Upper lobe of left lung (tissue), 6 donors: ENCODE measurements around the gene SARNP. TPM values are rescaled to one million over a fixed set of nuclear protein-coding genes. Genes with fewer than 3 reads are reported as not detected.

Experiments
- ATAC-seq, 2 donors: fragments of 200-7000 bp; cut with Tn5 transposase; one replicate each; pipeline ENCODE4 v1.9.1; 2022; ENCODE audit warnings: mild to moderate bottlenecking in 2 of 2, moderate library complexity in 2 of 2; ENCODE audit not compliant: low FRiP score in 2 of 2
- DNase-seq, 2 donors: peaks; one replicate each; pipeline ENCODE4 v3.0.0-alpha.2; 2019 to 2020
- H3K27ac ChIP-seq, 4 donors: fragments of 200-600 bp; sonication (generic); one replicate each; pipeline ENCODE4 v1.5.1; 2016 to 2019
- H3K27me3 ChIP-seq, 4 donors: fragments of 200-600 bp; sonication (generic); one replicate each; pipeline ENCODE4 v1.5.1; 2017 to 2019
- H3K36me3 ChIP-seq, 4 donors: fragments of 200-600 bp; sonication (generic); one replicate each; pipeline ENCODE4 v1.5.1; 2016 to 2019
- H3K4me1 ChIP-seq, 4 donors: fragments of 200-600 bp; sonication (generic); one replicate each; pipeline ENCODE4 v1.5.1; 2018 to 2019
- H3K4me3 ChIP-seq, 4 donors: fragments of 200-600 bp; sonication (generic); one replicate each; pipeline ENCODE4 v1.5.1; 2017 to 2019; ENCODE audit warnings: mild to moderate bottlenecking in 2 of 4, moderate library complexity in 1 of 4
- H3K9me3 ChIP-seq, 4 donors: fragments of 200-600 bp; sonication (generic); one replicate each; pipeline ENCODE4 v1.5.1; 2018 to 2019
- CTCF ChIP-seq, 6 experiments: fragments of 450-650 bp in 4 of 6; fragments of 200-600 bp in 2 of 6; sonication (generic) in 2 of 6; IDR thresholded peaks; one replicate each; pipeline ENCODE4 v1.5.1; 2016 to 2019; ENCODE audit warnings: antibody characterized with exemption in 6 of 6
- EP300 ChIP-seq, 4 donors: sonication (generic); formaldehyde crosslinking; IDR thresholded peaks; one replicate each; pipeline ENCODE4 v1.5.1; 2017; ENCODE audit warnings: antibody characterized with exemption in 4 of 4, control low read depth in 2 of 4
- POLR2A ChIP-seq, 4 donors: fragments of 450-650 bp; IDR thresholded peaks; one replicate each; pipeline ENCODE4 v1.5.1; 2016 to 2017; ENCODE audit warnings: antibody characterized with exemption in 4 of 4, mild to moderate bottlenecking in 2 of 4
- POLR2AphosphoS5 ChIP-seq, 2 donors: sonication (generic); formaldehyde crosslinking; IDR thresholded peaks; one replicate each; pipeline ENCODE4 v1.5.1; 2017; ENCODE audit warnings: antibody characterized with exemption in 2 of 2
- WGBS, 2 donors: methylation state at CpG; one replicate each; pipeline ENCODE4 v1.1.5; 2017 to 2018; 5-methylcytosine and 5-hydroxymethylcytosine counted together
- total RNA-seq, 6 donors: library from RNA; depleted of rRNA in 4 of 6; stranded (reverse); fragments of >200 nt in 4 of 6; gene quantifications; one replicate each; pipeline versions ENCODE4 v1.1.0 to v1.2.1, GENCODE V29; 2016 to 2021
- donor health status: DM: no; HTN: no; CAD: no; lungs with moderate emphysema.
- donor health status: DM: no; HTN: yes; CAD: no; lungs with severe emphysema.

The SARNP gene
- total RNA-seq, 6 donors from 2014 or later = 39.1 to 69.3 (median 54.9) TPM

- TF ChIP-seq EP300 (IDR thresholded peaks at IDR 0.05) = no peak
- no peak for TF ChIP-seq CTCF (IDR thresholded peaks at IDR 0.05)
- TF ChIP-seq POLR2A (IDR thresholded peaks at IDR 0.05) = no peak
- no peak for TF ChIP-seq POLR2AphosphoS5 (IDR thresholded peaks at IDR 0.05)
- peaks cover 12 to 28% (median 21%) of the 10 kb centered on the region in 4 donors for H3K4me1 ChIP-seq
- peaks cover 0 to 10% (median 9%) of the 10 kb centered on the region in 4 donors for H3K36me3 ChIP-seq
- peaks cover 0 to 4% (median 2%) of the 10 kb centered on the region in 4 donors for H3K27me3 ChIP-seq
- H3K4me3 ChIP-seq = no peak overlapping the region
- H3K27ac ChIP-seq = no peak overlapping the region
- no peak for ATAC-seq
- DNase-seq = no peak
- H3K9me3 ChIP-seq = no peaks in the 10 kb centered on the region
Measured at GRCh38 chr12:55746913-55747231, 70.7 kb downstream of the SARNP start.

- peak overlapping the region in 1 of 4 donors; percentile 27 for H3K27ac ChIP-seq
- no peak overlapping the region for H3K4me3 ChIP-seq
- H3K4me1 ChIP-seq = peaks cover 12 to 28% (median 21%) of the 10 kb centered on the region in 4 donors
- TF ChIP-seq EP300 (IDR thresholded peaks at IDR 0.05) = no peak
- TF ChIP-seq POLR2AphosphoS5 (IDR thresholded peaks at IDR 0.05) = no peak
- no peak for TF ChIP-seq CTCF (IDR thresholded peaks at IDR 0.05)
- TF ChIP-seq POLR2A (IDR thresholded peaks at IDR 0.05) = no peak
- ATAC-seq (no peak), DNase-seq (no peak)
- no peaks in the 10 kb centered on the region for H3K9me3 ChIP-seq
- H3K27me3 ChIP-seq = peaks cover 0 to 4% (median 2%) of the 10 kb centered on the region in 4 donors
- peaks cover 0 to 7% (median 4%) of the 10 kb centered on the region in 4 donors for H3K36me3 ChIP-seq
- WGBS, 2 donors = 64 to 68% methylated on average over 3 of the region's 3 CpGs
Measured at GRCh38 chr12:55746174-55746912, 71.2 kb downstream of the SARNP start.

GRCh38 chr12:55745361-55746173 is 72.0 kb downstream of the SARNP start:
- TF ChIP-seq EP300 (IDR thresholded peaks at IDR 0.05) (no peak), POLR2A (IDR thresholded peaks at IDR 0.05) (no peak), POLR2AphosphoS5 (IDR thresholded peaks at IDR 0.05) (no peak)
- DNase-seq (no peak), ATAC-seq (no peak)
- WGBS, 2 donors = 37 to 41% methylated on average over 13 of the region's 13 CpGs
- Histone ChIP-seq H3K4me1 (peaks cover 12 to 28% (median 21%) of the 10 kb centered on the region in 4 donors), H3K9me3 (no peaks in the 10 kb centered on the region), H3K27me3 (peaks cover 0 to 4% (median 2%) of the 10 kb centered on the region in 4 donors), H3K36me3 (peaks cover 0 to 5% (median 0%) of the 10 kb centered on the region in 4 donors), H3K27ac (peak overlapping the region in 2 of 4 donors; percentile 27 to 32), H3K4me3 (no peak overlapping the region)

GRCh38 chr12:55744340-55745030 is 73.0 kb downstream of the SARNP start:
- ATAC-seq = no peak
- peak overlapping the region in 3 of 4 donors; percentile 59 to 63 (median 62) for H3K4me3 ChIP-seq
- H3K27me3 ChIP-seq = peaks cover 0 to 4% (median 2%) of the 10 kb centered on the region in 4 donors
- peak overlapping the region in 1 of 4 donors; percentile 74 for H3K27ac ChIP-seq
- peaks cover 12 to 28% (median 21%) of the 10 kb centered on the region in 4 donors for H3K4me1 ChIP-seq
- DNase-seq = no peak
- H3K9me3 ChIP-seq = no peaks in the 10 kb centered on the region
- H3K36me3 ChIP-seq = peaks cover 0 to 3% (median 0%) of the 10 kb centered on the region in 4 donors
- TF ChIP-seq POLR2AphosphoS5 (IDR thresholded peaks at IDR 0.05) (no peak), POLR2A (IDR thresholded peaks at IDR 0.05) (no peak), EP300 (IDR thresholded peaks at IDR 0.05) (no peak), CTCF (IDR thresholded peaks at IDR 0.05) (no peak)
- 27 to 33% methylated on average over 11 of the region's 11 CpGs for WGBS, 2 donors
